Lung (tissue), 12 donors: ENCODE data around the gene TRPT1. TPM values are rescaled to one million over a fixed set of nuclear protein-coding genes. Genes with fewer than 3 reads are reported as not detected.
A peak's percentile ranks its signal among the peaks of the same experiment; 100 is the strongest.

Experiments
- ATAC-seq: fragments of 200-7000 bp; cut with Tn5 transposase; one replicate; pipeline ENCODE4 v1.9.1; 2020; ENCODE audit warnings: moderate number of reproducible peaks; ENCODE audit not compliant: insufficient read depth, low FRiP score
- DNase-seq, 3 donors: peaks; one replicate each; pipeline ENCODE4 v3.0.0-alpha.2; 2013 to 2017
- H3K27ac ChIP-seq, 2 donors: one replicate each; pipeline ENCODE4 v1.5.1; 2013; ENCODE audit warnings: mild to moderate bottlenecking in 2 of 2, moderate library complexity in 2 of 2, control low read depth in 1 of 2, inconsistent platforms in 1 of 2, low read depth in 1 of 2, low read length in 1 of 2
- H3K27me3 ChIP-seq, 3 donors: one replicate each; pipeline ENCODE4 v1.5.1; 2013; ENCODE audit warnings: low read length in 2 of 3; ENCODE audit not compliant: control insufficient read depth in 3 of 3, insufficient read depth in 3 of 3
- H3K36me3 ChIP-seq, 4 donors: one replicate each; pipeline ENCODE4 v1.5.1; 2013; ENCODE audit warnings: low read length in 4 of 4, mild to moderate bottlenecking in 1 of 4, moderate library complexity in 1 of 4; ENCODE audit not compliant: control insufficient read depth in 4 of 4, insufficient read depth in 4 of 4
- H3K4me1 ChIP-seq, 5 donors: one replicate each; pipeline ENCODE4 v1.5.1; 2013; ENCODE audit warnings: low read length in 5 of 5, mild to moderate bottlenecking in 2 of 5, moderate library complexity in 1 of 5; ENCODE audit not compliant: control insufficient read depth in 5 of 5, insufficient read depth in 5 of 5
- H3K4me3 ChIP-seq: one replicate; pipeline ENCODE4 v1.5.1; 2013; ENCODE audit warnings: mild to moderate bottlenecking, control low read depth, moderate library complexity
- H3K9ac ChIP-seq, 2 donors: one replicate each; pipeline ENCODE4 v1.5.1; 2013; ENCODE audit warnings: low read length in 2 of 2, control low read depth in 1 of 2; ENCODE audit not compliant: insufficient read depth in 1 of 2
- H3K9me3 ChIP-seq, 4 donors: one replicate each; pipeline ENCODE4 v1.5.1; 2013; ENCODE audit warnings: low read length in 3 of 4, mild to moderate bottlenecking in 1 of 4, moderate library complexity in 1 of 4; ENCODE audit not compliant: control insufficient read depth in 4 of 4, insufficient read depth in 3 of 4
- CTCF ChIP-seq: IDR thresholded peaks from 2 replicates; pipeline ENCODE4 v1.5.1; 2012; ENCODE audit warnings: mild to moderate bottlenecking; ENCODE audit errors: control extremely low read depth, extremely low read depth
- WGBS, 2 donors: extraction: QIAGEN DNeasy Blood & Tissue Kit; methylation state at CpG; one replicate each; pipeline ENCODE4 v1.1.7; 2013; 5-methylcytosine and 5-hydroxymethylcytosine counted together
- polyA plus RNA-seq, 2 donors: library from polyadenylated mRNA; stranded (reverse); fragments of 200-250 nt; gene quantifications; one replicate each; pipeline ENCODE4 v1.2.1, GENCODE V29; 2013
- total RNA-seq, 2 donors: library from RNA; depleted of rRNA in 1 of 2; stranded (reverse); fragments of >200 nt in 1 of 2; gene quantifications; one replicate each; pipeline ENCODE4 v1.2.1, GENCODE V29; 2014 to 2021
- donor health status: control.
- donor health status: control.
- donor health status: Bipolar disorder and iron deficiency.
- donor health status: healthy.
- donor health status: DM: yes; HTN: yes; CAD: no.

TRPT1 gene
- total and polyA plus RNA-seq, 4 donors: 18.3 to 62.5 (median 34.3) TPM

DNA sequence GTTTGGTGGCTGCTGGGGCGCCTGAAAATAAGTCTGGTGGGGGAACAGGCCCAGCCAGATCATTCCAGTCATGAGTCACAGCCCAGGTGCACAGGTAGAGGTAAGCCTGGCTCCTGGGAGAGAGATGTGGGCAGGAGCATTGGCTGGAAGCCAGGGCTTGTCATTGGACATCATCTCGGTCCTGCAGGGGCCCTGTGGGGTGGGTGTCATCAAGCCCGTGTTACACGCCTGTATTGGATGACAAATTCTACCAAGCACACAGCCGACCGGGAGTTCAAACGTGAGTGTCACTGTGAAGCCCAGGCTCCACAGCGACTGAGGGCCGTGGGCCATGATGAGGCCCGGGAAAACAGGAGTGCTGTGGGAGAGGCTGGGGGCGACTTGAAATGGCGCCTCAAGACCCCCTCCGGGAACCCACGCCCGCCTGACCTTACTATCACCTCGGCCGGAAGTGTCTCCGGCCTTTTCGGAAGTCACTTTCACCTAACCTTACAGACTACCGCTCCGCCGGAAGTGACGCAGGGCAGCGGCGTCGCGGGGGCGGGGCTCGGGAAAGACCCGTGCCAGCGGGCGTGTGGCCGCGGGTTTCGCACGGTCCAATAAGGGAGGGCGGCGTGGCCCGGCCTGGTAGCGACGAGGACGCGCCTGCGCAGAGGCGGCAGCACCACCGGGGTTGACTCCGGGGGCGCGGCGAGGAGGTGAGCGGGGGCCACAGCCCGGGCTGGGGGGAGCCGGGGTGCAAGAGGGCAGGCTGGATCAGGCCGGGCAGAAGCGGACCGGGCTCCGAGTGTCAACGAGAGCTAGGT is 14.7 kb upstream of the TRPT1 start, which contains the start of gene FKBP2:
FKBP2 (plus strand) TSS at position 661 of the 806 bp plus-strand sequence. CDS start 1,293 bp downstream, outside the sequence.
- no peaks in the 10 kb centered on the region for H3K27me3 ChIP-seq
- H3K36me3 ChIP-seq: peaks cover 0 to 23% (median 6%) of the 10 kb centered on the region in 4 donors
- DNase-seq (peak; percentile 98 to 99 (median 99)), ATAC-seq (peak; percentile 80)
- peak within 1 kb of the TSS; percentile 61 to 92 for H3K9ac ChIP-seq
- H3K27ac ChIP-seq: peak within 1 kb of the TSS; percentile 95 to 96
- WGBS, 2 donors: 1 to 2% methylated on average over 58 of the region's 58 CpGs
- no peak for TF ChIP-seq CTCF
- H3K4me3 ChIP-seq: peak within 1 kb of the TSS; percentile 75
- no peaks in the 10 kb centered on the region for H3K9me3 ChIP-seq
- peaks cover 0 to 26% (median 19%) of the 10 kb centered on the region in 5 donors for H3K4me1 ChIP-seq

DNA sequence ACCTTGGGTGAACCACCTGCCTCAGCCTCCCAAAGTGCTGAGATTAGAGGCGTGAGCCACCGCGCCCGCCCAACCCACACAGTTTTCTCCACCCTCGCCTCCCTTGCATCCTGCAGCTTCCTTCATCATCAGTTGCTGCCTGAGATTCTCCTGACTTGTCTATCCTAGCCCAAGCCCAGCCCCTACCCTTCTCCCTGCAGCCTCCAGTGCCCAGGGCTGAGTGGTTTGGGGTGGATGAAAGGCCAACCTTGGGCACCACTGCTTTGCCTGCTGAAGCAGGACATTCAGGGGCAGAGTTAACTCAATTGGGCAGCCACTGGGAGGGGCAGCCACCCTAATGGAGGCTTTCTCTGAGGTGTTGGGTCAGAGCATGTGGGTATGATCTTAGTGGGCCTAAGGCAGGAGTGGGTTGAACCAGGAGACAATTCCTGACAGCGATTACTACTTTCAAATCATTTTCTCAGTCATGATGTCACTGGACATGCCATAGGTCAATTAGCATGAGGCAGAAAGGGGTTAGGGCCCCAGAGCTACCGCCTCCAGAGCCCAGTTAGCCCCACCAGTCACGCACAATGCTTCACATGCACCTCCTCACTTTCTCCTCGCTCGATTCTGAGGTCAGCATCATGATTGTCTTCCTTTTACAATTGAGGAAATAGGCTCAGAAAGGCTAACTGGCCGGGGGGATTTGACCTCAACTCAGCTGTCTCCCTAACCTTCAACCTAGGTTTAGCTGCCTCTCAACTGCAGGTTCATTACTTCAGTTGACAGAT is 13.9 kb upstream of the TRPT1 start:
- 62 to 69% methylated on average over 11 of the region's 11 CpGs for WGBS, 2 donors

DNA sequence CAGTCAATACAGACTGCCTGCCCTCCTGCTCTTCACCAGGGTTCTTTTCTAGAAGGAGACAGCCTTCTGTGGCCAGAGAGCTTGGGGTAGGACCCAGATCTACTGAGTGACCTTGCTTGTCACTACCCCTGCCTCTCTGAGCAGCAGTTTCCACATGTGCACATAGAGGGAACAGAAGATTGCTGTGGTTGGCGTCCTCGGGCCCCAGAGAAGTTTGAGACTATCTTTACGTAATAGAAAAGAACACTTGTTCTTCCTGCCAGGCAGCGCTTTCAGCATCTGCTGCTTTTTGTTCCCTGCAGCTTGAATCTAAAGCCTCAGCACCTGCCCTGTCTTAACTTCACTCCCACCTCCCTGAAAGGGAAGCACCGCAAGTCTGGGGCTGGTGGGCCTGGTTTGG is 13.0 kb upstream of the TRPT1 start:
- no peaks in the 10 kb centered on the region for H3K27me3 ChIP-seq
- H3K9ac ChIP-seq: no peak overlapping the region
- TF ChIP-seq CTCF: no peak
- no peaks in the 10 kb centered on the region for H3K9me3 ChIP-seq
- ATAC-seq (no peak), DNase-seq (no peak)
- H3K4me3 ChIP-seq: no peak overlapping the region
- peak overlapping the region in 1 of 2 donors; percentile 19 for H3K27ac ChIP-seq
- 36 to 76% methylated on average over 5 of the region's 5 CpGs for WGBS, 2 donors
- H3K36me3 ChIP-seq: peaks cover 0 to 20% (median 5%) of the 10 kb centered on the region in 4 donors
- peaks cover 0 to 25% (median 19%) of the 10 kb centered on the region in 5 donors for H3K4me1 ChIP-seq

More for the DNA sequence above, 13.9 kb upstream of the TRPT1 start:
- Histone ChIP-seq H3K27ac (peak overlapping the region; percentile 92 to 96), H3K9ac (peak overlapping the region; percentile 61 to 92), H3K36me3 (peaks cover 0 to 23% (median 6%) of the 10 kb centered on the region in 4 donors), H3K4me3 (no peak overlapping the region), H3K4me1 (peaks cover 0 to 27% (median 19%) of the 10 kb centered on the region in 5 donors), H3K27me3 (no peaks in the 10 kb centered on the region), H3K9me3 (no peaks in the 10 kb centered on the region)
- DNase-seq: peak in 2 of 3 donors; percentile 22 to 24
- ATAC-seq: no peak
- TF ChIP-seq CTCF: no peak
